ENCODE data around the gene GADD45GIP1.
"Not testable (repeated sequence)": the region's sequence is repeated elsewhere in the genome, so short reads cannot be mapped to it uniquely, and the experiment has no call there.

Gene GADD45GIP1

DNA sequence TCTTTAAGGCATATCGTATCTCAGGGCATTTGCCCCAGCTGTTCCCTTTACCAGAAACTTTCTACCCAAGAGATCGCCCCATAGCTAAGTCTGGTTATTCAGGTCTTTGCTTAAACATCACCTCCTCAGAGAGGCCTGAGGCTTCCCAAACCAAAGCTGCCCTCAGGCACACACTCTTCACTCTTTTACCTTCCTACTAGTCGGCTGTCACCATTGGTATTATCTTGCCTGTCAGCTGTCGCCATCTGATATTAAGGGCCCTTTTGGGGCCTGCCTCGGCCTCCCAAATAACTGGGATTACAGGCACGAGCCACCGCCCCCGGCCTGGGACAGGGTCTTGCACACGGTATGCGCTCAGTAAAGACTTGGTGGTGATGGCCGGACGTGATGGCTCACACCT lies 1.0 kb downstream of the GADD45GIP1 start:
- DNase-seq = no peak

- not testable (repeated sequence) for DNase-seq
Observed at GRCh38 chr19:12955575-12955974, 1.4 kb downstream of the GADD45GIP1 start.

- no peak for DNase-seq
Observed at GRCh38 chr19:12954612-12954962, 2.4 kb downstream of the GADD45GIP1 start.

DNA sequence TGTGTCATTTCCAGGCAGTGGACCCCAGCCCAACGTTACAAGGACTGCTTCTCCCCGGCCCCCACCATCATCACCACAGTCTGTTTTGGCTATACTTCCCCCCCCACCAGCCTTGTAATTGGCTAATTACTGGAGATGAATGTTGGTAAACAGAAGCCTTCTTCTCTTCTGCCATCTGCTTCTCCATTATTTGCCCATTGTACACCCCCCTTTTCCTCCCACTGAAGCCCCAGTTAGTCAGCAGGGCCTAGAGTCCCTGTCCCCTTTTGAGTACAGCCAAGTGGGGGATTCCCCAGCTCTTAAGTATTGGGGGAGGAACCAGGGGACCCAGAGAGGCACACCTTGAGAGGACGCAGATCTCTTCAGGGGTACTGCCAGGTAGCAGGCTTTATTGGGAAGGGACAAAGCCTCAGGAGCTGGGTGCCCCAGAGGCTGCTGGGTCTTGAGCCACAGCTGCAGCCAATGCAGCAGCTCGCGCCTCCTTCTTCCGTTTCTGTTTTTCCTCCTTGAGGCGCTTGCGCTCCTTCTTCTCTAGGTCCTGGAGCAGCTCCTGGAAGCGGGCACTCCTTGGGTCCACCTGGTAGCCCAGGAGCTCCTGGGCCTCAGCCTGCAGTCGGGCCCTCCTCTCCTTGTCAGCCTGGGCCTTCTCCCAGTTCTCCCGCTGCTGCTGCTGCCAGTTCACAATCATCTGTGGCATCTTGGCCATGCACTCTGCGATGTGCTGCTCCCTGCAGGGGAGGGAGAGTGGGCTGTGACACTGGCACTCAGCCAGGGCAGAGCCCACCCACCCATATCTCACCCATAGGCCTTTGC lies 3.0 kb downstream of the GADD45GIP1 start:
- no peak for DNase-seq

- DNase-seq = peak; percentile 43
Observed at GRCh38 chr19:12953138-12953798, 3.8 kb downstream of the GADD45GIP1 start.

- DNase-seq = no peak
Observed at GRCh38 chr19:12952488-12953137, 4.4 kb downstream of the GADD45GIP1 start.

DNA sequence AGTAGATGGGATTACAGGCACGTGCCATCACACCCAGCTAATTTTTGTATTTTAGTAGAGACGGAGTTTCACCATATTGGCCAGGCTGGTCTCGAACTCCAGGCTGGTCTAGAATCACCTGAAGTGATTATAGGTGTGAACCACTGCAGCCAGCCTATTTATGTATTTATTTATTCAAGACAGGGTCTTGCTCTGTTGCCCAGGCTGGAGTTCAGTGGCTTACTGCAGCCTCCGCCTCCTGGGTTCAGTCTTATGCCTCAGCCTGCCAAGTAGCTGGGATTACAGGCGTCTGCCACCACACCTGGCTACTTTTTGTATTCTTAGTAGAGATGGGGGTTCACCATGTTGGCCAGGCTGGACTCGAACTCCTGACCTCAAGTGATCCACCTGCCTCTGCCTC lies 5.0 kb downstream of the GADD45GIP1 start:
- not testable (repeated sequence) for DNase-seq

GRCh38 chr19:12949363-12950283 lies 7.4 kb downstream of the GADD45GIP1 start:
- no peak for DNase-seq

DNA sequence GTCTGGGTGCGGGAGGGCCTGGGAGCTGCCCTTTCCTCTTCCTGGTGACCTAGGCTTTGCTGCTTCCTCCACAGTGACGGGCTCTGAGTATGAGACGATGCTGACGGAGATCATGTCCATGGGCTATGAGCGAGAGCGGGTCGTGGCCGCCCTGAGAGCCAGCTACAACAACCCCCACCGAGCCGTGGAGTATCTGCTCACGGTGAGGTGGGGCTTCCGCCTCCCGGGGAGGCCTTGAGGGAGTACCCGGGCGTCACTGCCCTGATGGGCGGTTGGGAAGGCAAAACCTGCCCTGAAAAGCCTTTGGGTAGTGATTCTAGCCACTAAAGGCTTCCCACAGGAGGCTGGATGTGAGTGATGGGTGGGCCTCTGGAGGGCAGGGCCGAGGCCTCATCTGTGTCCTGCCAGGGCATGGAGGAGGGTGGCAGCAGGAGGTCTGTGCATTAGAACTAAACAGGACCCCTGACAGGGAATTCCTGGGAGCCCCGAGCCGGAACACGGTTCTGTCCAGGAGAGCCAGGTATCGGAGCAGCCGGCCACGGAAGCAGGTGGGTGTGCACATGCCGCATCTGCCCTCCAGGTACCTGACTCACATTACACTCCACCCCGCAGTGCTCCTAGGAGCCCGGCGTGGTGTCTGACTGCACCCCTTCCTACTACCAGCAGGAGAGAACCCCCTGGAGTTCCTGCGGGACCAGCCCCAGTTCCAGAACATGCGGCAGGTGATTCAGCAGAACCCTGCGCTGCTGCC lies 8.2 kb downstream of the GADD45GIP1 start:
- DNase-seq = no peak

- DNase-seq = no peak
Observed at GRCh38 chr19:12947702-12948611, 9.1 kb downstream of the GADD45GIP1 start.

DNA sequence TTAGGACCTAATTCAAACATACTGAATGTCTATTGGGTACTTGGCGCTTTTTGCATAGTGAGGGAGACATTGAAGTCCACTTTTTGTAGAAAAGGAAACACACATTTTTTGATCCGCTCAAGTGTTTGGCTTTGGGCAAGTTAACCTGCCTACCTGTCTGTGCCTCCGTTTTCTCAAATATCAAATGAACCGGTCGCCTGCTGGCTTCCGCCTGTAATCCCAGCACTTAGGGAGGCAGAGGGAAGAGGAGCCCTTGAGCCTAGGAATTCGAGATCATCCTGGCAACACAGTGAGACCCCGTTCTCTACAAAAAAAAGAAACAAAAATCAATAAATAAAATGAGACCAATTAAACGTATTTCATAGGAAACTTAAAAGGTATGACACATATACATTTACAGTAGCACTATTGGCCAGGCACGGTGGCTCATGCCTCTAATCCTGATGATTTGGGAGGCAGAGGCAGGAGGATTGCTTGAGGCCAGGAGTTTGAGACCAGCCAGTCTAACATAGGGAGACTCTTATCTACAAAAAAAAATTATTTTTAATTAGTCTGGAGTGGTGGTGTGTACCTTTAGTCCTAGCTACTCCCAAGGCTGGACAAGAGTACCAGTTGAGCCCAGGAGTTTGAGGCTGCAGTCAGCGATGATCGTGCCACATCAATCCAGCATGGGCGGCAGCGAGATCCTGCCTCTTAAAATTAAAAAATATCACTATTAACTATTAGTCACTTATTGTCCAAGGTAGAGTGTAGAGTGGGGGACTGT lies 10.1 kb downstream of the GADD45GIP1 start:
- no peak for DNase-seq

- peak; percentile 63 for DNase-seq
Observed at GRCh38 chr19:12946092-12946721, 10.8 kb downstream of the GADD45GIP1 start.

DNA sequence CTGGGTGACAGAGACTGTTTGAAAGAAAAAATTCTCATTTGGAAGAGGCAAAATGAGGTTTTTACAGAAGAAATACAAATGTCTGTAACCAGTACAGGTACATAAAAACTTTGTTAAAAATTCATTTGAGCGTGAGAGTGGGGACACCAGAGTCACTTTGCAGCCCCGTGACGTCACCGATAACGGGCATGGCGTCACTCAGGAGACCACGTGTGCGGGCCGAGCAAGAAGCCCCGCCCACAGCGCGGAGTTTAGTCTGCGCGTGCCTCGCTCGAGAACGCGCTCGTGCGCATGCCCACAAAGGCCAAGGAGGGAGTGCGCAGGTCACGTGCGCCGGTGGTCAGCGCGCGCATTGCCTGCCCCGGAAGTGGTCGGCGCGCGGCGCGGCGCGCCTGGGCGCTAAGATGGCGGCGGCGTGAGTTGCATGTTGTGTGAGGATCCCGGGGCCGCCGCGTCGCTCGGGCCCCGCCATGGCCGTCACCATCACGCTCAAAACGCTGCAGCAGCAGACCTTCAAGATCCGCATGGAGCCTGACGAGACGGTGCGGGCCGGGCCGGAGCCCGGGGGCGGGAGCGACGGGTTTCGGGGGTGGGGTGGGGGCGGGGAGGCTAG lies 11.4 kb downstream of the GADD45GIP1 start, which contains the start of gene RAD23A:
Gene RAD23A, plus strand, starts transcription at position 384 of the 613 bp plus-strand sequence. Its CDS starts 87 bp downstream, at position 471.
- peak; percentile 99 for DNase-seq

DNA sequence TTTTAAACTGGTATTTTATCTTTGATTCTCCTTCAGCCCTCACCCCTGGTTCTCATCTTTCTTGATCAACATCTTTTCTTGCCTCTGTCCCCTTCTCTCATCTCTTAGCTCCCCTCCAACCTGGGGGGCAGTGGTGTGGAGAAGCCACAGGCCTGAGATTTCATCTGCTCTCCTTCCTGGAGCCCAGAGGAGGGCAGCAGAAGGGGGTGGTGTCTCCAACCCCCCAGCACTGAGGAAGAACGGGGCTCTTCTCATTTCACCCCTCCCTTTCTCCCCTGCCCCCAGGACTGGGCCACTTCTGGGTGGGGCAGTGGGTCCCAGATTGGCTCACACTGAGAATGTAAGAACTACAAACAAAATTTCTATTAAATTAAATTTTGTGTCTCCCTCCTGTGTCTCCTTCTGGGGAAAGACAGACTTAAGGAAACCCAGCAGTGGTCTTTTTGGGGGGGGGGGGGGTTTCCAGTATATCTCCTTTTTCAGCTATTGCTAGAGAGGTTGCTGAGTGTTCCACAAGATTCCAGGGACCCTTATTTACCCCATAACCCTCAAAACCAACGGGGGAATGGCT lies 12.8 kb downstream of the GADD45GIP1 start:
- DNase-seq = no peak

DNA sequence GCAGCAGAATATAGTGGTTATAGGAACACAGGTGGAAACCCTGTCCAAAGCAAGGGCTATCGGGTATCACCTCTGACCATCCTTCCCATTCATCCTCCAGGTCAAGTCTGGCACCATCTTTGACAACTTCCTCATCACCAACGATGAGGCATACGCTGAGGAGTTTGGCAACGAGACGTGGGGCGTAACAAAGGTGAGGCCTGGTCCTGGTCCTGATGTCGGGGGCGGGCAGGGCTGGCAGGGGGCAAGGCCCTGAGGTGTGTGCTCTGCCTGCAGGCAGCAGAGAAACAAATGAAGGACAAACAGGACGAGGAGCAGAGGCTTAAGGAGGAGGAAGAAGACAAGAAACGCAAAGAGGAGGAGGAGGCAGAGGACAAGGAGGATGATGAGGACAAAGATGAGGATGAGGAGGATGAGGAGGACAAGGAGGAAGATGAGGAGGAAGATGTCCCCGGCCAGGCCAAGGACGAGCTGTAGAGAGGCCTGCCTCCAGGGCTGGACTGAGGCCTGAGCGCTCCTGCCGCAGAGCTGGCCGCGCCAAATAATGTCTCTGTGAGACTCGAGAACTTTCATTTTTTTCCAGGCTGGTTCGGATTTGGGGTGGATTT lies 13.5 kb downstream of the GADD45GIP1 start:
- DNase-seq = no peak

GRCh38 chr19:12940897-12941296 lies 16.1 kb downstream of the GADD45GIP1 start:
- DNase-seq = no peak

DNA sequence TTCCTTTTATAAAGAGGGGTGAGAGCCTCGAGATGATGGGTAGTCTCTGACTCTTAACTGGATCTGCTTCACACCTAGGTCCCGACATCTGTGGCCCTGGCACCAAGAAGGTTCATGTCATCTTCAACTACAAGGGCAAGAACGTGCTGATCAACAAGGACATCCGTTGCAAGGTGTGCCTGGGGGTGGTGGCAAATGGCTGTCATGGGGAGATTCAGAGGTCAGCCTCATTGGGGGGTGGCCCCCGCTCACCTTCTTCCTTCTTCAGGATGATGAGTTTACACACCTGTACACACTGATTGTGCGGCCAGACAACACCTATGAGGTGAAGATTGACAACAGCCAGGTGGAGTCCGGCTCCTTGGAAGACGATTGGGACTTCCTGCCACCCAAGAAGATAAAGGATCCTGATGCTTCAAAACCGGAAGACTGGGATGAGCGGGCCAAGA lies 17.0 kb downstream of the GADD45GIP1 start:
- DNase-seq = no peak
